Natural killer cell (primary cell): ENCODE results near the gene BRAT1. TPM values are rescaled to one million over a fixed set of nuclear protein-coding genes. Genes with fewer than 3 reads are reported as not detected.

Experiments
- ATAC-seq, 3 donors: fragments of 150-1000 bp in 2 of 3; fragments of 200-7000 bp in 1 of 3; cut with Tn5 transposase; 1 replicate in 1 of 3; 2 replicates in 2 of 3; pipeline ENCODE4 v1.10.0; 2021; ENCODE audit warnings: mild to moderate bottlenecking in 2 of 3, moderate library complexity in 2 of 3
- DNase-seq, 2 donors: peaks; one replicate each; pipeline versions ENCODE4 v3.0.0 to v3.0.0-alpha.2; 2013 to 2021; ENCODE audit warnings: mixed read lengths in 1 of 2
- H3K27ac ChIP-seq: one replicate; pipeline ENCODE4 v1.5.1; 2013; ENCODE audit warnings: mild to moderate bottlenecking, low read length
- H3K27me3 ChIP-seq: one replicate; pipeline ENCODE4 v1.6.1; 2013; ENCODE audit warnings: low read length; ENCODE audit not compliant: control insufficient read depth, insufficient read depth
- H3K36me3 ChIP-seq: one replicate; pipeline ENCODE4 v1.6.1; 2013; ENCODE audit warnings: low read length; ENCODE audit not compliant: control insufficient read depth, insufficient read depth
- H3K4me1 ChIP-seq: one replicate; pipeline ENCODE4 v1.6.1; 2013; ENCODE audit warnings: low read length; ENCODE audit not compliant: control insufficient read depth, insufficient read depth
- H3K4me3 ChIP-seq: one replicate; pipeline ENCODE4 v1.5.1; 2013; ENCODE audit warnings: low read length
- H3K9me3 ChIP-seq: one replicate; pipeline ENCODE4 v1.6.1; 2013; ENCODE audit warnings: low read length; ENCODE audit not compliant: control insufficient read depth, insufficient read depth
- H3K27ac Mint-ChIP-seq, 2 donors: one replicate each; pipeline ENCODE4 v1.8.0; 2022; ENCODE audit warnings: mild to moderate bottlenecking in 2 of 2, mixed read lengths in 2 of 2, moderate library complexity in 1 of 2
- H3K27me3 Mint-ChIP-seq, 2 donors: one replicate each; pipeline ENCODE4 v1.8.0; 2022; ENCODE audit warnings: low read depth in 2 of 2, mixed read lengths in 2 of 2
- H3K36me3 Mint-ChIP-seq: one replicate; pipeline ENCODE4 v1.8.0; 2022; ENCODE audit warnings: mixed read lengths
- H3K4me1 Mint-ChIP-seq, 2 donors: one replicate each; pipeline ENCODE4 v1.8.0; 2022; ENCODE audit warnings: mixed read lengths in 2 of 2
- H3K4me3 Mint-ChIP-seq: one replicate; pipeline ENCODE4 v1.8.0; 2022; ENCODE audit warnings: mild to moderate bottlenecking, moderate library complexity, mixed read lengths
- H3K9me3 Mint-ChIP-seq, 2 donors: one replicate each; pipeline ENCODE4 v1.8.0; 2022; ENCODE audit warnings: mixed read lengths in 2 of 2
- WGBS: methylation state at CpG from one replicate; pipeline ENCODE4 v1.1.7; 2013; ENCODE audit warnings: missing lambda C conversion rate; ENCODE audit not compliant: insufficient coverage; 5-methylcytosine and 5-hydroxymethylcytosine counted together
- intact Hi-C: fragments of 100-400 bp; cut with micrococcal nuclease; formaldehyde crosslinking; loops from one replicate; pipeline ENCODE4 v1.14.2; 2022
- total RNA-seq, 4 donors: library from RNA; stranded (reverse); fragments of 120-200 nt in 1 of 4; gene quantifications; one replicate each; pipeline versions ENCODE4 v1.2.3 to v1.2.4, GENCODE V29; 2013 to 2022
- TF ChIP-seq, protein P1 (sequence below): fragments of 200-600 bp; IDR thresholded peaks from one replicate; pipeline ENCODE4 v1.8.0; 2022; ENCODE audit warnings: antibody characterized with exemption

Gene BRAT1
- total RNA-seq, 3 donors from 2014 or later (not counting 1 experiment from before 2014, with no cell fraction given) = 24.9 to 26.7 (median 25.6) TPM

GRCh38 chr7:2521952-2522591 lies 33.3 kb downstream of the BRAT1 start:
- Mint-ChIP-seq H3K36me3 (no peaks in the 10 kb centered on the region), H3K9me3 (no peaks in the 10 kb centered on the region), H3K27me3 (no peaks in the 10 kb centered on the region), H3K4me1 (peaks cover 21 to 43% of the 10 kb centered on the region in 2 donors), H3K27ac (peak overlapping the region; percentile 94 to 97), H3K4me3 (peak overlapping the region; percentile 92)
- intact Hi-C loops = loop anchor here (1.0 to 10.0 kb wide), 6 partner anchors 8 to 1615 kb away; partner anchors contain the start of genes BRAT1, GRIFIN and TTYH3
- 2% methylated on average over 15 of the region's 17 CpGs for WGBS
- Histone ChIP-seq H3K4me1 (peaks cover 72% of the 10 kb centered on the region), H3K36me3 (peaks cover 26% of the 10 kb centered on the region), H3K9me3 (no peaks in the 10 kb centered on the region), H3K27me3 (no peaks in the 10 kb centered on the region), H3K4me3 (peak overlapping the region; percentile 71), H3K27ac (peak overlapping the region; percentile 65)
- DNase-seq (peak; percentile 72 to 90), ATAC-seq (peak; percentile 60 to 76 (median 66))
- TF ChIP-seq, protein P1, sequence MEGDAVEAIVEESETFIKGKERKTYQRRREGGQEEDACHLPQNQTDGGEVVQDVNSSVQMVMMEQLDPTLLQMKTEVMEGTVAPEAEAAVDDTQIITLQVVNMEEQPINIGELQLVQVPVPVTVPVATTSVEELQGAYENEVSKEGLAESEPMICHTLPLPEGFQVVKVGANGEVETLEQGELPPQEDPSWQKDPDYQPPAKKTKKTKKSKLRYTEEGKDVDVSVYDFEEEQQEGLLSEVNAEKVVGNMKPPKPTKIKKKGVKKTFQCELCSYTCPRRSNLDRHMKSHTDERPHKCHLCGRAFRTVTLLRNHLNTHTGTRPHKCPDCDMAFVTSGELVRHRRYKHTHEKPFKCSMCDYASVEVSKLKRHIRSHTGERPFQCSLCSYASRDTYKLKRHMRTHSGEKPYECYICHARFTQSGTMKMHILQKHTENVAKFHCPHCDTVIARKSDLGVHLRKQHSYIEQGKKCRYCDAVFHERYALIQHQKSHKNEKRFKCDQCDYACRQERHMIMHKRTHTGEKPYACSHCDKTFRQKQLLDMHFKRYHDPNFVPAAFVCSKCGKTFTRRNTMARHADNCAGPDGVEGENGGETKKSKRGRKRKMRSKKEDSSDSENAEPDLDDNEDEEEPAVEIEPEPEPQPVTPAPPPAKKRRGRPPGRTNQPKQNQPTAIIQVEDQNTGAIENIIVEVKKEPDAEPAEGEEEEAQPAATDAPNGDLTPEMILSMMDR = no peak

DNA sequence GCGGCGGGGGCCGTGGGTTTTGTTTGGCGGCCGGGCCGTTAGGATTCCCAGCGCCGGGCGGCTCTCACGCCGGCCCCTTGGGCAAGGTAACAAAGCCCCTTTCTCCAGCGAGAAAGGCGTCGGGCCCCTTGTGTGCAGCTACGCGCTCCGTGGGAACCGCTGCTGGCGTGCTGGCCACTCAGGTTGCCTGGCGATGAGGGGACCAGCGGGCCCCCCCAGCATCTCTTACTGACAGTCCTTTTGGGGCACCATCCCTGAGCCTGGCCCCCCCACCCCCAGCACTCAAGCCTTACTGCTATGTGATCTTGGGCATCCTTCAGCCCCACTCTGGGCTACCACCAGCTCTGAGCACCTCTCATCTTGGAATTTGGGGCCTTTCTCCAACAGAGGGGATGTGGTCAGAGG lies 34.0 kb downstream of the BRAT1 start:
- 8% methylated on average over 21 of the region's 21 CpGs for WGBS
- TF ChIP-seq, protein P1 = no peak
- H3K4me3 ChIP-seq = peak overlapping the region; percentile 71
- no peaks in the 10 kb centered on the region for H3K9me3 ChIP-seq
- H3K4me1 Mint-ChIP-seq = peaks cover 20 to 42% of the 10 kb centered on the region in 2 donors
- no peak for DNase-seq
- H3K4me1 ChIP-seq = peaks cover 65% of the 10 kb centered on the region
- peaks cover 19% of the 10 kb centered on the region for H3K36me3 ChIP-seq
- intact Hi-C loops = loop anchor here (5.0 to 10.0 kb wide), 4 partner anchors 44 to 1614 kb away; partner anchors contain the start of genes GRIFIN and TTYH3
- no peaks in the 10 kb centered on the region for H3K27me3 Mint-ChIP-seq
- H3K36me3 Mint-ChIP-seq = no peaks in the 10 kb centered on the region
- no peaks in the 10 kb centered on the region for H3K27me3 ChIP-seq
- peak overlapping the region; percentile 92 for H3K4me3 Mint-ChIP-seq
- H3K27ac Mint-ChIP-seq = peak overlapping the region; percentile 94 to 97
- H3K9me3 Mint-ChIP-seq = no peaks in the 10 kb centered on the region
- peak in 1 of 3 donors; percentile 2 for ATAC-seq
- peak overlapping the region; percentile 65 for H3K27ac ChIP-seq

DNA sequence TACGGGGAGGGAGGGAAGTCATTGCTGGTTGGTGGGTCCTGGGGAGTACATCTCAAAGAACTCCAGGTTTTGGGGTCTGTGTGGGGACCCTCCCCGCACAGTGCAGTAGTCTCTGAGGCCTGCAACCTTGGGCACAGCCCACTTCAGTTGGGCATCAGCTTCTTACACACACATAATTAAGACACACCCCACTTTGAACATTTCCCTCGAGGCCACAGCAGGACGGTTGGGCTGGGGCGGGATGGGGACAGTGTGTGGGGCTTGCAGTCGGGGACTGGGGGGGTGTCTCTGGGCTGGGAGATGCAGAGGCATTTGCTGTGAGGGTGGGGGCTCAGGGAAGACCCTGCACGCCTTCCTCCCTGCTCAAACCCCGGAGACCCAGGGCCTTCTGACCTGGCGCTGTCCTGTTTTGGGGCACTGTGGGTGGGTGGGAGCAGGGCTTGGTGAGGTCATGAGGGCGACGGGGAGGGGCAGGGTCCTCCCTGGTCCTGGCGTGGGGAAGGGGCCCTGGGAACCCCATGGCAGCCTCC lies 34.5 kb downstream of the BRAT1 start:
- no peaks in the 10 kb centered on the region for H3K36me3 Mint-ChIP-seq
- Histone ChIP-seq H3K27ac (peak overlapping the region; percentile 65), H3K36me3 (peaks cover 14% of the 10 kb centered on the region), H3K4me1 (peaks cover 60% of the 10 kb centered on the region), H3K9me3 (no peaks in the 10 kb centered on the region), H3K27me3 (no peaks in the 10 kb centered on the region), H3K4me3 (peak overlapping the region; percentile 71)
- DNase-seq (peak in 1 of 2 donors; percentile 47), ATAC-seq (peak in 1 of 3 donors; percentile 6)
- TF ChIP-seq, protein P1 = no peak
- 7% methylated on average over 10 of the region's 12 CpGs for WGBS
- peak overlapping the region; percentile 94 to 97 for H3K27ac Mint-ChIP-seq
- peaks cover 20 to 40% of the 10 kb centered on the region in 2 donors for H3K4me1 Mint-ChIP-seq
- intact Hi-C loops = loop anchor here (5.0 to 10.0 kb wide), 4 partner anchors 44 to 1614 kb away; partner anchors contain the start of genes GRIFIN and TTYH3
- H3K4me3 Mint-ChIP-seq = peak overlapping the region; percentile 93
- no peaks in the 10 kb centered on the region for H3K27me3 Mint-ChIP-seq
- no peaks in the 10 kb centered on the region for H3K9me3 Mint-ChIP-seq
